PC-9 (cell line): ENCODE measurements around the gene MRPS9. TPM values are rescaled to one million over a fixed set of nuclear protein-coding genes. Genes with fewer than 3 reads are reported as not detected.

Experiments used
- BruUV-seq: library from RNA; stranded (reverse); fragments of 400-500 nt; replicated peaks from 2 replicates; lab custom pipeline; 2021; lab: Mats Ljungman, UMichigan
- CTCF ChIA-PET: fragments of 300-600 bp; sonication (Branson Sonifier 250); formaldehyde crosslinking; loops from one replicate; lab custom pipeline; 2022; ENCODE audit warnings: antibody characterized with exemption; lab: Charles Lee
- POLR2A ChIA-PET: fragments of 300-600 bp; sonication (Branson Sonifier 250); formaldehyde crosslinking; loops from one replicate; lab custom pipeline; 2022; ENCODE audit warnings: antibody characterized with exemption; ENCODE audit not compliant: unreplicated experiment; lab: Charles Lee
- DNase-seq, 2 experiments: peaks; one replicate each; pipeline versions ENCODE4 v3.0.0 to v3.0.0-alpha.2; 2015 to 2022; ENCODE audit warnings: mixed read lengths in 1 of 2
- H2AFZ ChIP-seq: fragments of 200-600 bp; sonication (generic); 2 replicates; pipeline ENCODE4 v1.8.1; 2017; ENCODE audit warnings: antibody characterized with exemption
- H3F3A ChIP-seq: fragments of 200-600 bp; sonication (generic); 2 replicates; pipeline ENCODE4 v1.8.1; 2017; ENCODE audit warnings: antibody characterized with exemption, mild to moderate bottlenecking, low read depth; ENCODE audit not compliant: insufficient read depth
- H3K27ac ChIP-seq: fragments of 200-600 bp; sonication (generic); 2 replicates; pipeline ENCODE4 v1.6.1; 2016; ENCODE audit warnings: mixed run types
- H3K27me3 ChIP-seq: fragments of 200-600 bp; sonication (generic); 2 replicates; pipeline ENCODE4 v1.6.1; 2016; ENCODE audit warnings: low read depth, mixed run types; ENCODE audit not compliant: insufficient read depth
- H3K36me3 ChIP-seq: fragments of 200-600 bp; sonication (generic); 2 replicates; pipeline ENCODE4 v1.6.1; 2016; ENCODE audit warnings: low read depth, mixed run types
- H3K4me1 ChIP-seq: fragments of 200-600 bp; sonication (generic); replicated peaks from 2 replicates; pipeline ENCODE4 v1.6.1; 2016; ENCODE audit warnings: mixed run types; ENCODE audit not compliant: insufficient read depth
- H3K4me2 ChIP-seq: fragments of 200-600 bp; sonication (generic); 2 replicates; pipeline ENCODE4 v1.6.1; 2017; ENCODE audit warnings: mixed run types
- H3K4me3 ChIP-seq: fragments of 200-600 bp; sonication (generic); 2 replicates; pipeline ENCODE4 v1.6.1; 2016; ENCODE audit warnings: mixed run types
- H3K79me2 ChIP-seq: fragments of 200-600 bp; sonication (generic); 2 replicates; pipeline ENCODE4 v1.6.1; 2017; ENCODE audit warnings: low read depth, mixed run types
- H3K9me2 ChIP-seq: fragments of 200-600 bp; sonication (generic); 2 replicates; pipeline ENCODE4 v1.8.1; 2017; ENCODE audit warnings: mild to moderate bottlenecking; ENCODE audit not compliant: insufficient read depth
- H3K9me3 ChIP-seq: fragments of 200-600 bp; sonication (generic); 2 replicates; pipeline ENCODE4 v1.8.1; 2016; ENCODE audit warnings: low read depth; ENCODE audit not compliant: insufficient read depth
- H4K20me1 ChIP-seq: fragments of 200-600 bp; sonication (generic); 2 replicates; pipeline ENCODE4 v1.8.1; 2017; ENCODE audit not compliant: insufficient read depth
- EZH2 ChIP-seq: fragments of 200-600 bp; sonication (generic); IDR thresholded peaks from 2 replicates; pipeline ENCODE4 v1.8.0; 2017; ENCODE audit warnings: antibody characterized with exemption, low read depth
- intact Hi-C: fragments of 100-400 bp; cut with micrococcal nuclease; formaldehyde crosslinking; loops from one replicate; pipeline ENCODE4 v1.10.0; 2022; ENCODE audit not compliant: unreplicated experiment
- total RNA-seq: library from RNA; stranded (reverse); gene quantifications from 2 replicates; pipeline ENCODE4 v1.2.3, GENCODE V29; 2021
- TF ChIP-seq, protein P1 (sequence below): fragments of 200-600 bp; sonication (generic); conservative IDR thresholded peaks from 2 replicates; pipeline ENCODE4 v1.6.1; 2017; ENCODE audit warnings: mixed run types, antibody characterized with exemption, mild to moderate bottlenecking, moderate library complexity

The MRPS9 gene
- total RNA-seq, 1 experiment from 2014 or later: 27.0 TPM

DNA sequence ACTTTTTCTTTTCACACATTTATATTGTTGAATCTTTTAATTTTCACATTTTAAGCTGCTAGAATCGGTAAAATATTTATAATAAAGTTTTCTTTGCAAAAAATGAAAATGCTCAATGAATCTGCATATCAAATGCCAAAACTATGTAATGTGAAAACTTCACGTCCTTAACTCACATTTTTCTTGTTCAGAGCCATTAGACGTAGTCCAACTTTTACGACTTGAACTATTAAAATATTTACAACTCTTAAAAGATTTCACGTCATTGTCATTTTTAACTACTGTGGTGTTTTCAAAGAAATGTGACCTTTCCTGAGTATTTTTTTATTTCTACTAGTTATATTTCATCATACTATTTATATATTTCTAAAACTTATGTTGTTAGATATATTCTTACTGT, 54.9 kb downstream of the MRPS9 start:
- ChIA-PET POLR2A (no interaction called here), CTCF (no interaction called here)
- Histone ChIP-seq H3K79me2 (no peaks in the 10 kb centered on the region), H3K4me3 (no peak overlapping the region), H3K36me3 (no peaks in the 10 kb centered on the region), H3K4me2 (no peak overlapping the region), H4K20me1 (0 out of 2 replicates have a peak, but pooled peaks cover 3% of the 10 kb centered on the region), H3K4me1 (no peaks in the 10 kb centered on the region), H3F3A (no peaks in the 10 kb centered on the region), H2AFZ (no peak overlapping the region), H3K9me2 (no peaks in the 10 kb centered on the region), H3K27ac (no peak overlapping the region), H3K9me3 (no peaks in the 10 kb centered on the region), H3K27me3 (no peaks in the 10 kb centered on the region)
- TF ChIP-seq, protein P1, sequence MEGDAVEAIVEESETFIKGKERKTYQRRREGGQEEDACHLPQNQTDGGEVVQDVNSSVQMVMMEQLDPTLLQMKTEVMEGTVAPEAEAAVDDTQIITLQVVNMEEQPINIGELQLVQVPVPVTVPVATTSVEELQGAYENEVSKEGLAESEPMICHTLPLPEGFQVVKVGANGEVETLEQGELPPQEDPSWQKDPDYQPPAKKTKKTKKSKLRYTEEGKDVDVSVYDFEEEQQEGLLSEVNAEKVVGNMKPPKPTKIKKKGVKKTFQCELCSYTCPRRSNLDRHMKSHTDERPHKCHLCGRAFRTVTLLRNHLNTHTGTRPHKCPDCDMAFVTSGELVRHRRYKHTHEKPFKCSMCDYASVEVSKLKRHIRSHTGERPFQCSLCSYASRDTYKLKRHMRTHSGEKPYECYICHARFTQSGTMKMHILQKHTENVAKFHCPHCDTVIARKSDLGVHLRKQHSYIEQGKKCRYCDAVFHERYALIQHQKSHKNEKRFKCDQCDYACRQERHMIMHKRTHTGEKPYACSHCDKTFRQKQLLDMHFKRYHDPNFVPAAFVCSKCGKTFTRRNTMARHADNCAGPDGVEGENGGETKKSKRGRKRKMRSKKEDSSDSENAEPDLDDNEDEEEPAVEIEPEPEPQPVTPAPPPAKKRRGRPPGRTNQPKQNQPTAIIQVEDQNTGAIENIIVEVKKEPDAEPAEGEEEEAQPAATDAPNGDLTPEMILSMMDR: no peak
- no peak for TF ChIP-seq EZH2
- intact Hi-C loops: no loop called here
- no peak for DNase-seq
- BruUV-seq: no TSS peak

DNA sequence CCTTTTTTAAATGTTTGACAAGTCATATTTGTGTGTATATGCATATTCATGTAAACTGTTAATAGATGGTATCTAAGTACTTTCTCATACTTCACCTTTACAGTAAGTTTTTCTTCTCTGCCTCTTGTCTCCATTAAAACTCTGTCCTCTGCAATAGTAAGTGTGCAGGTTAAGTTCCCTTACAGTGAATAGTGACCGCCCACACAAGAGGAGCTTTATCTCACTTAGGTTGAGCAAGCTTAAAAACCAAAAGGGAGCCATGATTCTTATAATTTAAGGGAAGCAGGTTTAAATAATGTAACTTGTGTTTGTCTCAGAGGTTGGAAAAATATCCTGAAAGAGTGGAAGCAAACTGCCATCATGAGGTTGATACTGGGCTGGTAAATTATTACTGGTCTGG, 61.3 kb downstream of the MRPS9 start:
- H3F3A ChIP-seq: peaks cover 5% of the 10 kb centered on the region; the same call in 1 of the 2 replicates
- ChIA-PET POLR2A (interaction anchor here (0.5 kb wide), 1 partner anchor 1019 kb away, joined by 3 read pairs; no protein-coding TSS in a partner anchor), CTCF (no interaction called here)
- no peaks in the 10 kb centered on the region; the same call in 1 of the 2 replicates for H3K36me3 ChIP-seq
- TF ChIP-seq, protein P1: no peak
- no peak for TF ChIP-seq EZH2
- H3K9me2 ChIP-seq: no peaks in the 10 kb centered on the region
- no peak overlapping the region for H2AFZ ChIP-seq
- DNase-seq: no peak
- BruUV-seq: no TSS peak
- H3K9me3 ChIP-seq: no peaks in the 10 kb centered on the region
- peaks cover 3% of the 10 kb centered on the region; the same call in 1 of the 2 replicates for H4K20me1 ChIP-seq
- H3K27me3 ChIP-seq: no peaks in the 10 kb centered on the region
- no peaks in the 10 kb centered on the region for H3K79me2 ChIP-seq
- intact Hi-C loops: no loop called here
- no peak overlapping the region for H3K4me3 ChIP-seq
- no peaks in the 10 kb centered on the region for H3K4me1 ChIP-seq
- no peak overlapping the region for H3K4me2 ChIP-seq
- H3K27ac ChIP-seq: no peak overlapping the region

DNA sequence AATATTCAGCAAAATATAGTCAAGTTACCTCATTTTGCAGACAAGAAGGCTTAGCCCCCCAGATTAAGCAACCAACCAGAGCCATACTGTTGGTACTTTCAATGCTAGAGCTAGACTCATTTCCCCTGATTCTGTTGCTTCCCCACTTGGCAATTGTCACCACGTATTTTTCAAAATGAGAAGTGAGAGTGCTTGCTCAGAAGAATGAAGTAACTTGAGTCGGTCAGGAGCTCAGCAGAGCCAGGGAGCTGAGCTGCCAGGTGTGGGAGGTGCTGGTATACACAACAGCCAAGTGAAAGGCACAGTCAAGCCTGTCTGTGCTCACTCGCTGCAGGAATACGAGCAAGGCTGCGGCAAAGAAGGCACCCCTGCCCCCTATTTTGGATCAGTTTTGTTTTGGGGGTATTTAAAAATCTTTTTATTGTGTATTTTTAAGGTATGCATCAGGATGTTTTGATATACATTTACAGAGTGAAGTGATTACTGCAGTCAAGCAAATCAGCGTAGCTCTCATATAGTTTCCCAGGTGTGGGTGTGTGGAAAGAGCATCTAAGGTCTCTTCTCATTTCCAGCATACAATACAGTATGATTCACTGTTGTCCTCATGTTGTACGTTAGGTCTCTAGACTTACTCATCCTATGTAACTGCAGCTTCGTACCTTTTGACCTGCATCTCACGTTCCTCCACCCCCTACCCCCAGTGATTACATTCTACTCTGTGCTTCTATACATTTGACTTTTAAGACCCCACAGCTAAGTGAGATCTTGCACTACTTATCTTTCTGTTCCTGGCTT, 62.4 kb downstream of the MRPS9 start:
- no peaks in the 10 kb centered on the region for H3K27me3 ChIP-seq
- intact Hi-C loops: no loop called here
- H3K4me3 ChIP-seq: no peak overlapping the region
- no peak for DNase-seq
- H3K27ac ChIP-seq: no peak overlapping the region
- peaks cover 5% of the 10 kb centered on the region; the same call in 1 of the 2 replicates for H3F3A ChIP-seq
- H3K4me1 ChIP-seq: no peaks in the 10 kb centered on the region
- no peaks in the 10 kb centered on the region for H3K9me3 ChIP-seq
- H3K36me3 ChIP-seq: no peaks in the 10 kb centered on the region; the same call in 1 of the 2 replicates
- TF ChIP-seq, protein P1: no peak
- no peak for TF ChIP-seq EZH2
- H2AFZ ChIP-seq: no peak overlapping the region
- H3K79me2 ChIP-seq: no peaks in the 10 kb centered on the region
- H4K20me1 ChIP-seq: peaks cover 3% of the 10 kb centered on the region; the same call in 1 of the 2 replicates
- H3K4me2 ChIP-seq: no peak overlapping the region
- no TSS peak for BruUV-seq
- CTCF ChIA-PET: no interaction called here
- no peaks in the 10 kb centered on the region for H3K9me2 ChIP-seq
- POLR2A ChIA-PET: interaction anchor here (0.7 kb wide), 1 partner anchor 77 kb away, joined by 4 read pairs; no protein-coding TSS in a partner anchor
